Heart right ventricle (tissue), 16 donors: ENCODE results near the gene GJB5. TPM values are rescaled to one million over a fixed set of nuclear protein-coding genes. Genes with fewer than 3 reads are reported as not detected.

Experiments
- ATAC-seq, 8 donors: fragments of 200-7000 bp; cut with Tn5 transposase; one replicate each; pipeline ENCODE4 v1.9.1; 2020; ENCODE audit warnings: mild to moderate bottlenecking in 8 of 8, moderate library complexity in 8 of 8, moderate number of reproducible peaks in 1 of 8
- DNase-seq, 2 donors: peaks; one replicate each; pipeline ENCODE4 v3.0.0-alpha.2; 2020
- H3K27ac ChIP-seq, 10 donors: fragments of 200-600 bp; sonication (generic) in 2 of 10; one replicate each; pipeline versions ENCODE4 v1.5.0 to v1.8.0; 2020 to 2022; ENCODE audit warnings: mild to moderate bottlenecking in 3 of 10
- H3K27me3 ChIP-seq, 7 donors: fragments of 200-600 bp; one replicate each; pipeline ENCODE4 v1.8.0; 2021 to 2022; ENCODE audit warnings: mild to moderate bottlenecking in 2 of 7
- H3K36me3 ChIP-seq, 9 donors: fragments of 200-600 bp; sonication (generic) in 1 of 9; one replicate each; pipeline versions ENCODE4 v1.5.0 to v1.8.0; 2020 to 2022; ENCODE audit warnings: mild to moderate bottlenecking in 2 of 9
- H3K4me1 ChIP-seq, 9 donors: fragments of 200-600 bp; sonication (generic) in 1 of 9; one replicate each; pipeline versions ENCODE4 v1.5.0 to v1.8.0; 2020 to 2022; ENCODE audit warnings: mild to moderate bottlenecking in 4 of 9
- H3K4me3 ChIP-seq, 10 donors: fragments of 200-600 bp; sonication (generic) in 2 of 10; one replicate each; pipeline versions ENCODE4 v1.5.0 to v1.8.0; 2020 to 2022; ENCODE audit warnings: mild to moderate bottlenecking in 7 of 10, moderate library complexity in 2 of 10
- H3K9me3 ChIP-seq, 11 donors: fragments of 200-600 bp in 10 of 11; sonication (generic) in 2 of 11; one replicate each; pipeline versions ENCODE4 v1.5.0 to v1.8.0; 2013 to 2022; ENCODE audit warnings: mild to moderate bottlenecking in 2 of 11, control low read depth in 1 of 11, moderate library complexity in 1 of 11
- CTCF ChIP-seq, 9 donors: fragments of 200-600 bp; sonication (generic) in 2 of 9; IDR thresholded peaks; one replicate each; pipeline versions ENCODE4 v1.5.0 to v1.8.0; 2021 to 2022; ENCODE audit warnings: antibody characterized with exemption in 9 of 9, mild to moderate bottlenecking in 5 of 9, moderate library complexity in 1 of 9
- WGBS, 2 donors: extraction: QIAGEN DNeasy Blood & Tissue Kit; methylation state at CpG; one replicate each; pipeline ENCODE4 v1.1.7; 2013; ENCODE audit warnings: inconsistent platforms in 1 of 2; 5-methylcytosine and 5-hydroxymethylcytosine counted together
- intact Hi-C, 10 donors: fragments of 100-400 bp; cut with DNase I; formaldehyde crosslinking; loops; one replicate each; pipeline versions ENCODE4 v1.11.1 to v1.14.2; 2022
- polyA plus RNA-seq, 2 donors: library from polyadenylated mRNA; stranded (reverse); fragments of 200-250 nt; gene quantifications; one replicate each; pipeline ENCODE4 v1.2.3, GENCODE V29; 2013
- total RNA-seq, 10 donors: library from RNA; stranded (reverse); fragmentation: NEBNext Ultra II Directional in 3 of 10; extraction: Animal tissue kit (Norgen Biotek cat#: 25700) in 3 of 10; gene quantifications; one replicate each; pipeline versions ENCODE4 v1.2.1 to v1.2.4, GENCODE V29; 2021 to 2023
- donor health status: Arrhythmogenic right ventricular cardiomyopathy.
- donor health status: ischemic (EF 13 %, LVEDD 7.1; RV severe dilation, severe dysfunction).
- donor health status: healthy with polysubstance abuse.
- donor health status: DM: no; HTN: yes; CAD: no.
- donor health status: DM: no; HTN: no; CAD: no.
- donor health status: ischemic (EF 25% LVEDD 6.9; RV normal size, moderate dysfunction).
- donor health status: ischemic (EF 25% LVEDD 5.7; RV mildly dilated, moderate dysfunction).
- donor health status: healthy.
- donor health status: DM: yes; HTN: yes; CAD: no.
- donor health status: Ischemic cardiomyopathy.
- donor health status: ischemic (EF 35%, LVEDD 5.7; RV mildly dilated, moderate dysfunction).
- donor health status: nonischemic (EF 11% LVEDD 7.7; RV severe dilation, severe dysfunction).
- donor health status: DM: yes; HTN: yes; CAD: no.
- donor health status: PGD.
- donor health status: ischemic (EF 29% LVEDD 5.4; RV normal size, mild dysfunction).
- donor health status: nonischemic (EF 23%, LVEDD 6.1; RV moderate dilation, normal function).

Gene GJB5
- total and polyA plus RNA-seq, 12 donors, result not detected

- DNase-seq (no peak), ATAC-seq (no peak)
- no peaks in the 10 kb centered on the region for H3K36me3 ChIP-seq
- peaks cover 0 to 3% (median 0%) of the 10 kb centered on the region in 7 donors for H3K27me3 ChIP-seq
- no peak overlapping the region for H3K4me3 ChIP-seq
- no peaks in the 10 kb centered on the region for H3K9me3 ChIP-seq
- WGBS, 2 donors, result 92 to 93% methylated on average over 6 of the region's 6 CpGs
- intact Hi-C loops, result no loop called here
- H3K27ac ChIP-seq, result no peak overlapping the region
- no peaks in the 10 kb centered on the region for H3K4me1 ChIP-seq
- TF ChIP-seq CTCF (IDR thresholded peaks at IDR 0.05), result no peak
Observed at GRCh38 chr1:34755961-34756360, 1.1 kb downstream of the GJB5 start.

DNA sequence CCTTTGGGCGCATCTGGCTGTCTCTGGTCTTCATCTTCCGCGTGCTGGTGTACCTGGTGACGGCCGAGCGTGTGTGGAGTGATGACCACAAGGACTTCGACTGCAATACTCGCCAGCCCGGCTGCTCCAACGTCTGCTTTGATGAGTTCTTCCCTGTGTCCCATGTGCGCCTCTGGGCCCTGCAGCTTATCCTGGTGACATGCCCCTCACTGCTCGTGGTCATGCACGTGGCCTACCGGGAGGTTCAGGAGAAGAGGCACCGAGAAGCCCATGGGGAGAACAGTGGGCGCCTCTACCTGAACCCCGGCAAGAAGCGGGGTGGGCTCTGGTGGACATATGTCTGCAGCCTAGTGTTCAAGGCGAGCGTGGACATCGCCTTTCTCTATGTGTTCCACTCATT, 2.5 kb downstream of the GJB5 start:
- no peaks in the 10 kb centered on the region for H3K4me1 ChIP-seq
- H3K27ac ChIP-seq, result no peak overlapping the region
- intact Hi-C loops, result no loop called here
- no peak overlapping the region for H3K4me3 ChIP-seq
- H3K27me3 ChIP-seq, result peaks cover 0 to 5% (median 0%) of the 10 kb centered on the region in 7 donors
- TF ChIP-seq CTCF (IDR thresholded peaks at IDR 0.05), result no peak
- ATAC-seq, result no peak
- no peak for DNase-seq
- WGBS, 2 donors, result 84 to 87% methylated on average over 21 of the region's 21 CpGs
- no peaks in the 10 kb centered on the region for H3K9me3 ChIP-seq
- no peaks in the 10 kb centered on the region for H3K36me3 ChIP-seq

DNA sequence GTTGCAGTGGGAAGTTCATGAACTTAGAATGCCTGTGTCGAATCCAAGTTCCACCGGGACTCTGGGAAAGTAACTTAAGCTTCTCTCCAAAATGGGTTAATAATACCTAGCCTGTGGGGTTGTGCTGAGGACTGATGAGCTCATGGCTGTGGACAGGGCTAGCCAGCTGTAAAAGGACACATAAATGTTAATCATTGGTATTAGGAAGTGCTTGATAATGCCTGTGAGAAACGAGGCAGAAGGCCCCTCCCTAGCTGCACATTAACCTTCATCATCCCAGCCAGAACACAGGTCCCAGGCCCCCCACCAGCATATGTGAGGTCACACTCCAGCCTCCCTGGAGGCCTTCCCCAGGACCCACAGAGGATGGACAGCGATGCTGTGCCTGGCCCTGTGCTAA, 3.9 kb downstream of the GJB5 start:
- H3K27me3 ChIP-seq, result peaks cover 0 to 15% (median 0%) of the 10 kb centered on the region in 7 donors
- no peak for TF ChIP-seq CTCF (IDR thresholded peaks at IDR 0.05)
- ATAC-seq (no peak), DNase-seq (no peak)
- H3K27ac ChIP-seq, result no peak overlapping the region
- 68 to 73% methylated on average over 4 of the region's 4 CpGs for WGBS, 2 donors
- H3K4me3 ChIP-seq, result no peak overlapping the region
- H3K4me1 ChIP-seq, result no peaks in the 10 kb centered on the region
- intact Hi-C loops, result no loop called here
- no peaks in the 10 kb centered on the region for H3K9me3 ChIP-seq
- H3K36me3 ChIP-seq, result no peaks in the 10 kb centered on the region

GRCh38 chr1:34759503-34760357, 4.9 kb downstream of the GJB5 start, which contains the start of gene GJB4:
GJB4 (plus strand) TSS chr1:34759740; CDS start chr1:34761255, 1,515 bp downstream.
- no peak within 1 kb of the TSS for H3K27ac ChIP-seq
- no peak for ATAC-seq
- no peaks in the 10 kb centered on the region for H3K9me3 ChIP-seq
- no peaks in the 10 kb centered on the region for H3K4me1 ChIP-seq
- WGBS, 2 donors, result 56 to 62% methylated on average over 10 of the region's 10 CpGs
- no peak for DNase-seq
- TF ChIP-seq CTCF (IDR thresholded peaks at IDR 0.05), result no peak
- intact Hi-C loops, result no loop called here
- peaks cover 0 to 15% (median 0%) of the 10 kb centered on the region in 7 donors for H3K27me3 ChIP-seq
- no peak within 1 kb of the TSS for H3K4me3 ChIP-seq
- H3K36me3 ChIP-seq, result no peaks in the 10 kb centered on the region
